Ovary (tissue), 9 donors: ENCODE data around the gene FXR1. TPM values are rescaled to one million over a fixed set of nuclear protein-coding genes. Genes with fewer than 3 reads are reported as not detected.

ENCODE experiments used
- DNase-seq, 5 donors: peaks; one replicate each; pipeline ENCODE4 v3.0.0-alpha.2; 2019 to 2020
- H3K27ac ChIP-seq, 2 donors: fragments of 200-600 bp; one replicate each; pipeline versions ENCODE4 v1.5.1 to v1.8.0; 2019 to 2022
- H3K27me3 ChIP-seq: fragments of 200-600 bp; one replicate; pipeline ENCODE4 v1.8.0; 2022
- H3K36me3 ChIP-seq: fragments of 200-600 bp; sonication (generic); one replicate; pipeline ENCODE4 v1.5.1; 2019
- H3K4me1 ChIP-seq: one replicate; pipeline ENCODE4 v1.8.1; 2013; ENCODE audit warnings: mild to moderate bottlenecking, moderate library complexity; ENCODE audit not compliant: insufficient read depth
- H3K4me3 ChIP-seq: fragments of 200-600 bp; sonication (generic); one replicate; pipeline ENCODE4 v1.5.1; 2017
- H3K9me3 ChIP-seq, 2 donors: fragments of 200-600 bp in 1 of 2; sonication (generic) in 1 of 2; one replicate each; pipeline versions ENCODE4 v1.5.1 to v1.8.1; 2013 to 2019; ENCODE audit warnings: mild to moderate bottlenecking in 1 of 2, moderate library complexity in 1 of 2
- CTCF ChIP-seq, 3 donors: fragments of 450-650 bp in 2 of 3; fragments of 200-600 bp in 1 of 3; IDR thresholded peaks; one replicate each; pipeline versions ENCODE4 v1.5.1 to v1.8.0; 2016 to 2022; ENCODE audit warnings: antibody characterized with exemption in 3 of 3, mild to moderate bottlenecking in 1 of 3
- EP300 ChIP-seq: sonication (generic); formaldehyde crosslinking; IDR thresholded peaks from one replicate; pipeline ENCODE4 v1.6.1; 2017; ENCODE audit warnings: antibody characterized with exemption
- POLR2A ChIP-seq: fragments of 450-650 bp; IDR thresholded peaks from one replicate; pipeline ENCODE4 v1.6.1; 2017; ENCODE audit warnings: antibody characterized with exemption, mild to moderate bottlenecking, moderate library complexity
- WGBS, 3 donors: extraction: QIAGEN DNeasy Blood & Tissue Kit in 1 of 3; methylation state at CpG; one replicate each; pipeline versions ENCODE4 v1.1.5 to v1.1.7; 2013 to 2017; 5-methylcytosine and 5-hydroxymethylcytosine counted together
- intact Hi-C, 4 donors: fragments of 100-400 bp; cut with DNase I; formaldehyde crosslinking; loops; one replicate each; pipeline versions ENCODE4 v1.11.0 to v1.15.1; 2022 to 2023
- polyA plus RNA-seq, 2 donors: library from polyadenylated mRNA; stranded (reverse); fragments of 200-250 nt in 1 of 2; fragments of 350-450 nt in 1 of 2; fragmentation: Illumina TruSeq in 1 of 2; extraction: RNeasy Lipid Tissue Mini Kit (QIAGEN cat#74804) in 1 of 2; gene quantifications; one replicate each; pipeline ENCODE4 v1.2.3, GENCODE V29; 2013 to 2014
- total RNA-seq, 7 donors: library from RNA; depleted of rRNA in 2 of 7; stranded (reverse); fragments of >200 nt in 2 of 7; fragmentation: NEBNext Ultra II Directional in 3 of 7; extraction: Animal tissue kit (Norgen Biotek cat#: 25700) in 3 of 7; gene quantifications; one replicate each; pipeline versions ENCODE4 v1.1.0 to v1.2.4, GENCODE V29; 2016 to 2023
- donor health status: DM: no; HTN: no; CAD: no; lungs with moderate emphysema.
- donor health status: DM: no; HTN: no; CAD: no.
- donor health status: Bipolar disorder and iron deficiency.
- donor health status: DM: yes; HTN: yes; CAD: no.
- donor health status: DM: no; HTN: no; CAD: no.
- donor health status: DM: yes; HTN: yes; CAD: no.

The FXR1 gene
- total and polyA plus RNA-seq, 9 donors = 102 to 176 (median 117) TPM

- DNase-seq = no peak
- intact Hi-C loops = no loop called here
- Histone ChIP-seq H3K4me3 (no peak overlapping the region), H3K27me3 (no peaks in the 10 kb centered on the region), H3K36me3 (no peaks in the 10 kb centered on the region), H3K4me1 (no peaks in the 10 kb centered on the region), H3K27ac (no peak overlapping the region), H3K9me3 (no peaks in the 10 kb centered on the region)
- WGBS, 3 donors = 86 to 92% (median 87%) methylated on average over 7 of the region's 7 CpGs
- TF ChIP-seq CTCF (IDR thresholded peaks at IDR 0.05) = no peak
- TF ChIP-seq EP300 = no peak
- TF ChIP-seq POLR2A = no peak
Observed at GRCh38 chr3:181006541-181006940, 94.1 kb downstream of the FXR1 start.

DNA sequence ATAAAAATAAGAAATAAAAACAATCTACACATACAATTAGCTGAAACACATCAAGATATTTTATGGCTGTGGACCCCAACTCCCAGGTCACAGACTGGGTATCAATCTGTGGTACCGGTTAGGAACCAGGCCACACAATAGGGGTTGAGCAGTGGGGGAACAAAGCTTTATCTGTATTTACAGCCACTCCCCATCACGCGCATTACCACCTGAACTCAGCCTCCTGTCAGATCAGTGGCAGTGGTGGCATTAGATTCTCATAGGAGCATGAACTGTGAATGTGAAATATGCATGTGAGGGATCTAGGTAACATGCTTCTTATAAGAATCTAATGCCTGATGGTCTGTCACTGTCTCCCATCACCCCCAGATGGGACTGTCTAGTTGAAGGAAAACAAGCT is 94.8 kb downstream of the FXR1 start:
- intact Hi-C loops = no loop called here
- Histone ChIP-seq H3K36me3 (no peaks in the 10 kb centered on the region), H3K4me3 (no peak overlapping the region), H3K27me3 (no peaks in the 10 kb centered on the region), H3K4me1 (no peaks in the 10 kb centered on the region), H3K9me3 (no peaks in the 10 kb centered on the region), H3K27ac (no peak overlapping the region)
- WGBS, 3 donors = 88 to 96% (median 91%) methylated on average over 3 of the region's 3 CpGs
- TF ChIP-seq EP300 (no peak), POLR2A (no peak), CTCF (IDR thresholded peaks at IDR 0.05) (no peak)
- DNase-seq = no peak

DNA sequence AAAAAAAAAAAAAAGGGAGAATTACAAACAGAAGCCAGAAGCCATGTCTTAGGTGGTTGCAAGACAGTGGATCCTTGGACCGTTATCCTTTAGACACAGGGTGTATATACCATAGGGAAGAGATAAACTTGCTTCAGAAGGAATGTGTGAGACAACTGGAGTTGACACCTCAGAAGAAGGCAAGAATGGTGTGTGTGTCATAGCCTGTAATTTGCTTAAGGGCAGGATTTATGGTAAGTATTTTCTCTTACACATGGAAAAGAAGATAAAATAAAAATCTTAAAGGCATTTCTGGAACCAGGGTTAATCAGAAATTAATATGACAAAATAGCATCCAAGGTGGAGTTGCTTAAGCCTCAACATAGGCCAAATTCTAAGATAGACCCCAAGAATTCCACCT is 96.3 kb downstream of the FXR1 start:
- TF ChIP-seq POLR2A = no peak
- TF ChIP-seq CTCF (IDR thresholded peaks at IDR 0.05) = no peak
- TF ChIP-seq EP300 = no peak
- H3K9me3 ChIP-seq = no peaks in the 10 kb centered on the region
- H3K4me3 ChIP-seq = no peak overlapping the region
- H3K4me1 ChIP-seq = no peaks in the 10 kb centered on the region
- H3K27me3 ChIP-seq = peaks cover under 1% of the 10 kb centered on the region
- intact Hi-C loops = no loop called here
- no peak overlapping the region for H3K27ac ChIP-seq
- no peak for DNase-seq
- H3K36me3 ChIP-seq = no peaks in the 10 kb centered on the region
- 59 to 85% (median 75%) methylated on average over 1 of the region's 1 CpG for WGBS, 3 donors

GRCh38 chr3:181009225-181009624 is 96.8 kb downstream of the FXR1 start:
- no peak overlapping the region for H3K4me3 ChIP-seq
- intact Hi-C loops = no loop called here
- H3K9me3 ChIP-seq = no peaks in the 10 kb centered on the region
- TF ChIP-seq EP300 (no peak), CTCF (IDR thresholded peaks at IDR 0.05) (no peak), POLR2A (no peak)
- peaks cover 4% of the 10 kb centered on the region for H3K27me3 ChIP-seq
- WGBS, 3 donors = 71 to 79% (median 73%) methylated on average over 5 of the region's 5 CpGs
- DNase-seq = no peak
- H3K36me3 ChIP-seq = no peaks in the 10 kb centered on the region
- H3K27ac ChIP-seq = no peak overlapping the region
- H3K4me1 ChIP-seq = no peaks in the 10 kb centered on the region

DNA sequence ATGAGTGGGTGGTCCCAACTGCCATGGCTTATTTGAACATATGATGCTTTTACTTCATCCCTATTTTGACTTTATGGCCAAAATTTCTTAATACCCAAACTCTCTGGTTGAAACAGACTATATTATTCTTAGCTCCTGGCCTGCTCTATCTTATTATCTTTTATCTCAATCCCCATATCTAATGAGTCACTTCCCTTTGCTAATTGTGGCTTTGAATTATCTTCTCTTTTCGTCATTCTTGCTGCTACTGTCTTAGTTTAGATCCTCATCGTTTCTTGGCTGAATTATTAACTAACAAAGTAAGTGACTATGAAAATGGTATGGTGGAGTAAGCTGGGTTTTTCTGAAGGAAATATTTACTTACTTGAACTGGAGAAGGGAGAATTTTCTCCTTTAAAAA is 105.2 kb downstream of the FXR1 start:
- Histone ChIP-seq H3K36me3 (no peaks in the 10 kb centered on the region), H3K4me3 (no peak overlapping the region), H3K27ac (no peak overlapping the region), H3K4me1 (no peaks in the 10 kb centered on the region), H3K27me3 (peaks cover 4% of the 10 kb centered on the region), H3K9me3 (no peaks in the 10 kb centered on the region)
- DNase-seq = no peak
- intact Hi-C loops = no loop called here
- 74 to 78% (median 75%) methylated on average over 2 of the region's 2 CpGs for WGBS, 3 donors
- no peak for TF ChIP-seq EP300
- TF ChIP-seq CTCF (IDR thresholded peaks at IDR 0.05) = no peak
- TF ChIP-seq POLR2A = no peak
